Measurements from ENCODE around the gene DIPK1B.
A peak's percentile ranks its signal among the peaks of the same experiment; 100 is the strongest.

Gene DIPK1B

GRCh38 chr9:136721339-136722092, 9.1 kb downstream of the DIPK1B start:
- no peak for DNase-seq

GRCh38 chr9:136722093-136722968, 10.0 kb downstream of the DIPK1B start:
- DNase-seq: no peak

- no peak for DNase-seq
Measured at GRCh38 chr9:136722969-136723356, 10.6 kb downstream of the DIPK1B start.

- DNase-seq: no peak
Measured at GRCh38 chr9:136723362-136723976, 11.1 kb downstream of the DIPK1B start.

GRCh38 chr9:136723989-136724388, 11.6 kb downstream of the DIPK1B start:
- no peak for DNase-seq

- DNase-seq: no peak
Measured at GRCh38 chr9:136724772-136725171, 12.4 kb downstream of the DIPK1B start.

GRCh38 chr9:136725612-136726011, 13.2 kb downstream of the DIPK1B start:
- DNase-seq: no peak

- DNase-seq: no peak
Measured at GRCh38 chr9:136726118-136726517, 13.7 kb downstream of the DIPK1B start.

- peak in 1 of 2 experiments; percentile 47 for DNase-seq
Measured at GRCh38 chr9:136726631-136727191, 14.3 kb downstream of the DIPK1B start.

- peak; percentile 78 to 84 for DNase-seq
Measured at GRCh38 chr9:136728080-136728547, 15.7 kb downstream of the DIPK1B start.

GRCh38 chr9:136728548-136729123, 16.3 kb downstream of the DIPK1B start:
- DNase-seq: no peak

GRCh38 chr9:136729144-136729543, 16.8 kb downstream of the DIPK1B start:
- peak; percentile 69 for DNase-seq

GRCh38 chr9:136729926-136730325, 17.6 kb downstream of the DIPK1B start:
- no peak for DNase-seq

GRCh38 chr9:136732444-136733178, 20.2 kb downstream of the DIPK1B start:
- no peak for DNase-seq

- no peak for DNase-seq
Measured at GRCh38 chr9:136733611-136734010, 21.2 kb downstream of the DIPK1B start.

GRCh38 chr9:136734837-136735496, 22.6 kb downstream of the DIPK1B start:
- no peak for DNase-seq

- DNase-seq: no peak
Measured at GRCh38 chr9:136735812-136736480, 23.6 kb downstream of the DIPK1B start.

GRCh38 chr9:136738960-136739359, 26.6 kb downstream of the DIPK1B start:
- no peak for DNase-seq

GRCh38 chr9:136739509-136739908, 27.1 kb downstream of the DIPK1B start:
- DNase-seq: no peak

- no peak for DNase-seq
Measured at GRCh38 chr9:136740069-136740468, 27.7 kb downstream of the DIPK1B start.

GRCh38 chr9:136740491-136740890, 28.1 kb downstream of the DIPK1B start:
- DNase-seq: no peak

All from Kasumi-1 (cell line).